Measurements from ENCODE around the gene EN2.

DNA sequence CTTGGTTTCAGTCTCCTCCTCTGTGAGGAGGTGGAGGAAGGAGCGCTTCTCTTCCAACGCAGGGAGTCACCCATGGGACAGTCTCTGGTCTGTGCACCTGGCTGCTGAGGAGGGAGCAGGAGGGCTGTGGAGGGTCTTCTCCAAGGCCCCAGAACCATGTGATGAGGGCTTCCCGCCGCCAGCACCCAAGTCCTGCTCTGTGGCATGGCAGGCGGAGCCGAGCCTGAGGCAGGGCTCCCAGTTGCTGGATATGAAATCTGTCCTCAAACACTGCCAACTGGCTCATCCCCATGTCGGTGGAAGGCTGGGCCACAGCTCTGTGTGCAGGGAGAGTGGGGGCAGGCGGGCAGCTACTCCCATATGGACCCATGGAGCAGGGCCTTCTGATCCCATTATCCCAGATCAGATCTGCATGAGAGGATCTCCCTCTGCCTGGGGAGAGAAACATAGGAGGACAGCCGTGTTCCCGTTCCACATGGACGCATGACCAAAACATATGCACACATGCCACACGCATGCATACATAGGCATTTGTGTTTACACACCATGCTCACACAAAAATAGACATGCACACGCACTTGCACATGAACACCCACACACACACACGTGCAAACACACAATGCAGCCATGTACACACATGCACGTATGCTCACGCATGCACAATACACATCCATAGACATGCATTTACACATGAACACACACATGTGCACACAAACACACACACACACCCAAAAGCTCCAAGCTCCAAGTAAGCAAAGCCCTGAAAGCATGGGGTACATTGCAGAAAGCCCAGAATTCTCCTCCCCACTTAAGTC, 38.8 kb upstream of the EN2 start:
- no peak for TF ChIP-seq EZH2phosphoT487 (IDR thresholded peaks at IDR 0.05; ENCODE audit: borderline replicate concordance, low read depth, low read length)
- TF ChIP-seq, protein P1, sequence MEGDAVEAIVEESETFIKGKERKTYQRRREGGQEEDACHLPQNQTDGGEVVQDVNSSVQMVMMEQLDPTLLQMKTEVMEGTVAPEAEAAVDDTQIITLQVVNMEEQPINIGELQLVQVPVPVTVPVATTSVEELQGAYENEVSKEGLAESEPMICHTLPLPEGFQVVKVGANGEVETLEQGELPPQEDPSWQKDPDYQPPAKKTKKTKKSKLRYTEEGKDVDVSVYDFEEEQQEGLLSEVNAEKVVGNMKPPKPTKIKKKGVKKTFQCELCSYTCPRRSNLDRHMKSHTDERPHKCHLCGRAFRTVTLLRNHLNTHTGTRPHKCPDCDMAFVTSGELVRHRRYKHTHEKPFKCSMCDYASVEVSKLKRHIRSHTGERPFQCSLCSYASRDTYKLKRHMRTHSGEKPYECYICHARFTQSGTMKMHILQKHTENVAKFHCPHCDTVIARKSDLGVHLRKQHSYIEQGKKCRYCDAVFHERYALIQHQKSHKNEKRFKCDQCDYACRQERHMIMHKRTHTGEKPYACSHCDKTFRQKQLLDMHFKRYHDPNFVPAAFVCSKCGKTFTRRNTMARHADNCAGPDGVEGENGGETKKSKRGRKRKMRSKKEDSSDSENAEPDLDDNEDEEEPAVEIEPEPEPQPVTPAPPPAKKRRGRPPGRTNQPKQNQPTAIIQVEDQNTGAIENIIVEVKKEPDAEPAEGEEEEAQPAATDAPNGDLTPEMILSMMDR (conservative IDR thresholded peaks at IDR 0.05; ENCODE audit: low read length), result no peak

Measured in OCI-LY7 (cell line).